GM21515 (cell line): ENCODE measurements around the gene ING1.
"Not testable (repeated sequence)": the region's sequence is repeated elsewhere in the genome, so short reads cannot be mapped to it uniquely, and the experiment has no call there.

ENCODE experiments used
- ATAC-seq: cut with Tn5 transposase; IDR thresholded peaks from one replicate; pipeline ENCODE4 v1.9.1; 2021; ENCODE audit not compliant: unreplicated experiment

The ING1 gene

DNA sequence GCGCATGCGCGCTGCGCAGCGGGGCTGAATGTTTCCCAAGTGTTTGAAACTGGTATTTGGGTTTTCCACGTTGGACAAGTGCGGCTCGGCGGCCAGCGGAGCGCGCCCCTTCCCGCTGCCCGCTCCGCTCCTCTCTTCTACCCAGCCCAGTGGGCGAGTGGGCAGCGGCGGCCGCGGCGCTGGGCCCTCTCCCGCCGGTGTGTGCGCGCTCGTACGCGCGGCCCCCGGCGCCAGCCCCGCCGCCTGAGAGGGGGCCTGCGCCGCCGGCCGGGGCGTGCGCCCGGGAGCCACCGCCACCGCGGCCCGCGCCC is at the start of gene ING1:
ING1 (plus strand) TSS at position 59 of the 311 bp plus-strand sequence. CDS start 450 bp downstream, outside the sequence.
- no peak for ATAC-seq

DNA sequence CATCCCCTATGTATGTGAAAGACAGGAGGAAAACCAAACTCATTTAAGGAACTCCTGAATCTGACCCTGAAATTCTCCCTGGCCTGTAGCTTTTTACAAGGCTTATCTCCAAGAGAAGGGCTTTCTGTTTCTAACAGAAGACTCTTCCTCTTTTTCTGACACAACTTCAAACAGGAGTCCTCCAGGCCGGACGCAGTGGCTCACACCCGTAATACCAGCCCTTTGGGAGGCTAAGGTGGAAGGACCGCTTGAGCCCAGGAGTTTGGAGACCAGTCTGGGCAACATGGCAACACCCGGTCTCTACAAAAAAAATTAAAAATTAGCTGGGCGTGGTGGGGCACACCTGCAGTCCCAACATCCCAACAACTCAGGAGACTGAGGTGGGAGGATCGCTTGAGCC is 49.5 kb upstream of the ING1 start:
- no peak for ATAC-seq

- ATAC-seq, result no peak
Observed at GRCh38 chr13:110664673-110665072, 48.8 kb upstream of the ING1 start.

- ATAC-seq, result no peak
Observed at GRCh38 chr13:110665491-110666254, 47.8 kb upstream of the ING1 start.

DNA sequence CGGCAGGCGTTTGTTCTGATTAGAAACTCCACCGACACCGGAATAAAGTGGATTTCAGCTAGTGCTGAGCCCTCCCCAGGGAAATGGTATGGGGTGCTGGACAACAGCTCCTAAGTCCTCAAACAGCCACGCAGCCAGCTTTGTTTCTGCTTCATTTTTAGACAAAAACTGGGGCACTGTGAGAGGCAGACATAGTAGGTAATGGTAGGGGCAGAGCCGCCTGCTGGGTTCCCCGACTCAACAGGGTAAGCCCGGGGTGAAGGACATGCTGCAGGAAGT is 47.3 kb upstream of the ING1 start:
- ATAC-seq, result no peak

DNA sequence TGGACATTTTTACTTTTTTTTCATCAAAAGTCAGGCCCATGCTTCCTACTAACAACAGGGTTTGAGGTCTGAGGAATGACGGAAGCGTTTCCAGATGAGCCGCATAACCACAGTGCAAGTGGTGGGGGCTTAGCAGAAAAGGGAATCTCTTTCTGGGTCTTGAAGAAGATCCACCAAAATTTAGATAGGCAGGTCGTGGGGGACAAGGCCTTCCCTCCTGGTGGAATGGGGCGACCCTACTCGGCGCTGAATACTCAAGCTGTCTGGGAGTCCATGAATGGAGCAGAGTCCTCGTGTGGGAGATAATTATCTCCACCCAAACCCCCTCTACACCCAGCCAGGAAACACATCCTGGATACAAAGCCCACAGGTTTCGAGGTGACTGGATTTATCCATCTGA is 44.5 kb upstream of the ING1 start:
- no peak for ATAC-seq

GRCh38 chr13:110669814-110670213 is 43.7 kb upstream of the ING1 start:
- not testable (repeated sequence) for ATAC-seq

- ATAC-seq, result peak; percentile 74
Observed at GRCh38 chr13:110676595-110677587, 36.6 kb upstream of the ING1 start.

DNA sequence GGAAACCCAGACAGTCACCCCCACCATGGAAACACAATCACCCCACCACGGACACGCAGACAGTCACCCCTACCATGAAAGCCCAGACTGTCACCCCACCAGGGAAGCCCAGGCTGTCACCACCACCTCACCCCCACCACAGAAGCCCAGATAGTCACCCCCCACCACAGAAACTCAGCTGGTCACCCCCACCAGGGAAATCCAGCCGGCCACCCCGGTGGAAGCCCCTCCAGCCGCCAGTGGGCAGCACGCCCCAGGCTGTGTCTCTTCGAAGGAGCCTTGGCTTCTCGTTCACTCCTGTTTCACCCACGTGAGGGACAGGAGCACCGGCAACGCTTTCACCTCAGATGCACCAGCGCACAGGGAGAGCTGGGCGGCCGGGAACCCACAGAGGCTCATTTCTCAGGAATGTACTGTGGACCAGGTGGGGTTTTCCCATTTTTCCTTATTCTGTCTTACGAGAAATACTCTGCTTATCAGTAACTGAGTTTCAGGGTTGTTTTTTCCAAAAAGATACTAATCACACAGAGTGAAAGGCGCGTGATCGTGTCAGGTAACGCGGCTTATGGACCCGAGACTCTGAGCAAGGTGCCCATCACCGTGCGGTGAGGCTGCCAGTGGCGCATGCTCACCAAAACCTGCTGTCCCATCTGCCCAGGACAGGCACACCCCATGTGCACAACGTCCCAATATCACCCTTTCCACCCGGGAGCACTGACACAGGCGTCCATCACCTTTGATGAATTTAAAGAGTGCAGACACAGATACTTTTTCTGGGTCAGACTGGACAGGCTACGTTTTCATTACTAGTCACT is 35.6 kb upstream of the ING1 start:
- no peak for ATAC-seq

- ATAC-seq, result no peak
Observed at GRCh38 chr13:110680852-110681251, 32.6 kb upstream of the ING1 start.

DNA sequence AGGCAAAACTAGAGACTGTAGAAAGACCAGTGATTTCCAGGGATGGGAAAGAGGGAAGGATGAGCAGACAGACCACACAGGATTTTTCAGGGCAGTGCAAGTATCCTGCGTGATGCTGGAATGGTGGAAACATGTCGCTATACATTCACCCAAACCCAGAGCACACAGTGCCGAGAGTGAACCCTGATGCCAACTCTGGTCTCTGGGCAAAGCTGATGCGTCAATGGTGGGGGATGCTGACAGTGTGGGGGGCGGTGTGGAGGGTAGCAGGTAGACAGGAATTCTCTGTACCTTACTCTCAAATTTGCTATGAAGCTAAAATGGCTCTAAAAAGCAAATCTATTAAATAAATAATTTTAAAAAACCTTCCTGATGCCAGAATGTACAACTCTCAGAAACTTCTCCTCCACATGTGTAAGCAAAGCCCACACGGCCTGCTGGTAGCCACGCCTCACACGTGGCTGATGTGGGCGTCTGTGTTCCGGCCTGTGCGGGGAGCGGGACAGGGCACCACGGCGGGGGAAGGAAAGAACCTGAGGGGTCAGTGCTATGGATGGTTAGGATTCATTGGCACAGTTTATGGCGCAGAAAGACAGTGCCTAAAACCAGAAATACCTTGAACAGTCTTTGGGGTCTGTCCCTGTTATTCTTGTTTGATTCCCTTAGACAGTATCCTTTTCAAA is 31.5 kb upstream of the ING1 start:
- ATAC-seq, result no peak

DNA sequence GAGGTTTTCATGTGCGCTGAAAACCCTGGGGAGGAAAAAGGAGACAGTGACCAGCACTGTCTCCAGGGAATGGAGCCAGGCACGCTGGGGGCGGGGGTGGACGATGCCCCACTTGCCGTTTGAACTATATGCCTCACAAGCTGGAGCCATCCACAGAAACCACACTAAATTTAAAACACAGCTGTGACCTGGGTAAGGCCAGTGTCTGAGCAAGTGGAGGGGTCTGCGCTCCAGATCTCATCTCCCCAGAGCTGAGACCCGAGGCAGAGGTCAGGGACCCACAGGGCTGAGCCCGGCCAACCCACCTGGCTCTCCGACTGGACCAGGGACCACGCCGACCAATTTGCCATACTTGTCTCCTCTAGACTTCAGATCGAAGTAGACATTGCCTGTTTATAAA is 30.8 kb upstream of the ING1 start:
- ATAC-seq, result no peak

DNA sequence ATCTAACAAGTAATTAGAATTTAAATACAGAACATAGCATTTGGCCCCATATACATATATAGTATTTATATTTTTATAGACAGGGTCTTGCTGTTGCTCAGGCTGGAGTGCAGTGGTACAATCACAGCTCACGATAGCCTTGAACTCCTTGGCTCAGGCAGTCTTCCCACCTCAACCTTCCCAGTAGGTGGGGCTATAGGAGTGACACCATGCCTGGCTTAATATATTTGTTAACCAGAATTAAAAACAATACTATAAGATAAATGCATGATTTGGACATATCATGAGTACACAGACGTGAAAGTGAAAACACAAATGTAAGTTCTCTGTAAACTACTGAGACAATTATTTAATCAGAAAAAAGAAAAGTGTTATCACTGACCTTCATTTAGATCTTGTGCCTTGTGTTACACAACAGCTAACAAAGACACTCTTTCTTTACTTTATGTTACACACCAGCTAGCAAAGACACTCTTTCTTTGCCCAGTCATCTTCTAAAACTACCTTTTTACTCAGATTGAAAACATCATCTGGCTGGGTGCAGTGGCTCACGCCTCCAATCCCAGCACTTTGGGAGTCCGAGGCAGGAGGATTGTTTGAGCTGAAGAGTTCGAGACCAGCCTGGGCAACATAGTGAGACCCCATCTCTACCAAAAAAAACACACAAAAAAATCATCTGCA is 30.2 kb upstream of the ING1 start:
- no peak for ATAC-seq

- ATAC-seq, result no peak
Observed at GRCh38 chr13:110683921-110684320, 29.6 kb upstream of the ING1 start.

- no peak for ATAC-seq
Observed at GRCh38 chr13:110684388-110685056, 29.0 kb upstream of the ING1 start.

- ATAC-seq, result no peak
Observed at GRCh38 chr13:110685305-110686020, 28.0 kb upstream of the ING1 start.

GRCh38 chr13:110687736-110688135 is 25.8 kb upstream of the ING1 start:
- ATAC-seq, result no peak

DNA sequence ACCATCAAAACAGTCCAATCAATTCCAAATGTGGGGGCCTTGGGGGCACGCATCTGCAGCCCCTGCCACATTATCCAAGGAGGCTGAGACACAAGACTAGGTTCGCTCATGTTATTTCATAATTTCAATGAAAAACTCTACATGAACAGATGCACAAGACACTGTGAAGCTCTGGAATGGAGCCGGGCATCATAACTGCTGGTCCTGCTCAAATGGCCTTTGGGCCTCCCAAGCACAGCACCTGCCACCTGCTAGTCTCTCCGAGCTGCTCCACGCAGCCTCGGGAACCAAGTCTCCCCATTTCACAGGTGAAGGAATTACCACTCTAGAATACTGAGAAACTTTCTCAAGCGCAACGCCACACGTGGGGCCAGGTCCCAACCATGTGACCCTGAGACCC is 24.5 kb upstream of the ING1 start:
- no peak for ATAC-seq

GRCh38 chr13:110689711-110690110 is 23.8 kb upstream of the ING1 start:
- ATAC-seq, result no peak
